NT2/D1 (cell line): ENCODE results near the gene POU3F3.

ENCODE experiments used
- SUZ12 ChIP-seq: IDR thresholded peaks from 2 replicates; pipeline ENCODE4 v1.6.1; 2011; ENCODE audit not compliant: insufficient read length, insufficient read depth; ENCODE audit errors: extremely low read depth
- YY1 ChIP-seq: IDR thresholded peaks from 2 replicates; pipeline ENCODE4 v1.6.1; 2011; ENCODE audit not compliant: insufficient read length, insufficient read depth
- ZNF274 ChIP-seq: IDR thresholded peaks from 2 replicates; pipeline ENCODE4 v1.6.1; 2011; ENCODE audit warnings: mild to moderate bottlenecking, low read depth, low read length

- TF ChIP-seq ZNF274 (no peak), SUZ12 (no peak), YY1 (no peak)
Measured at GRCh38 chr2:104870100-104870975, 16.4 kb downstream of the POU3F3 start.
